Measurements from ENCODE around the gene EFHC2.
"Not testable (repeated sequence)": the region's sequence is repeated elsewhere in the genome, so short reads cannot be mapped to it uniquely, and the experiment has no call there.

Gene EFHC2

DNA sequence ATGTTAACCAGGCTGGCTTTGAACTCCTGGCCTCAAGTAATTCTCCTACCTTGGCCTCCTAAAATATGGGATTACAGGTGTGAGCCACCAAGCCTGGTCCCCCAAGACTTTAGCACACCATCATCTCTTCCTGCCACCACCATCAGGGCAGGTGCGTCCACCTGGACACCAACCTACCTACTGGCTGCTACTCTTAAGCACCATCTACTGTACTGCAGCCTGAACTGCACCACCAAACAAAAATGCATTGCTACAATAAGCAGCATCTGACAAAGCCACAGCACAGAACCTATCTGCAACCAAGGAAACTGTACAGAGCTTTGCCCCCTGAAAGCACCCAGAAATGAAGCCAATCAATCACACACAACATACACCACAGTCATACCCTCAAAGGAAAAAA lies 139.7 kb downstream of the EFHC2 start (continued):
- TF ChIP-seq, protein P1, sequence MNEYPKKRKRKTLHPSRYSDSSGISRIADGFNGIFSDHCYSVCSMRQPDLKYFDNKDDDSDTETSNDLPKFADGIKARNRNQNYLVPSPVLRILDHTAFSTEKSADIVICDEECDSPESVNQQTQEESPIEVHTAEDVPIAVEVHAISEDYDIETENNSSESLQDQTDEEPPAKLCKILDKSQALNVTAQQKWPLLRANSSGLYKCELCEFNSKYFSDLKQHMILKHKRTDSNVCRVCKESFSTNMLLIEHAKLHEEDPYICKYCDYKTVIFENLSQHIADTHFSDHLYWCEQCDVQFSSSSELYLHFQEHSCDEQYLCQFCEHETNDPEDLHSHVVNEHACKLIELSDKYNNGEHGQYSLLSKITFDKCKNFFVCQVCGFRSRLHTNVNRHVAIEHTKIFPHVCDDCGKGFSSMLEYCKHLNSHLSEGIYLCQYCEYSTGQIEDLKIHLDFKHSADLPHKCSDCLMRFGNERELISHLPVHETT (tag by site-specific recombination; IDR thresholded peaks at IDR 0.05) = no peak
- no peak for TF ChIP-seq ZNF16 (tag by site-specific recombination; IDR thresholded peaks at IDR 0.05; ENCODE audit: low read depth)

DNA sequence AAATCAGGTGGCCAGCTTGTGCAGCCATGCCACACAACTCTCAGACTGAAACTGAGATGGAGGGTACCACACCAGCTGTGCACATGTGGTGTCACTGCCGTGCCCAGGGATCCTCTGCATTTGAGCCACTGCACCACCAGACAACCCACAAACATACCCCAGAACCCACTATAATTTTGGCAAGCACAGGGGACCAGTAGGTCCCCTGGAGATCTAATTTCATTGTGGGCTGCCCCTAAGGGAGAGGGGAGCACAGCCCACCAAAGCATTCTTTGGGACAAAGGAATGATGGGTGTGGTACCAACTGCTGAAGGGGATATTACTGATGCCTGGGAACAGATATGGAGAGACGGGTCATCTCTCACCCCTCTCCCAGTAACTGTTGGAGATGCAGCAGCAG lies 140.9 kb downstream of the EFHC2 start:
- TF ChIP-seq, protein P2, sequence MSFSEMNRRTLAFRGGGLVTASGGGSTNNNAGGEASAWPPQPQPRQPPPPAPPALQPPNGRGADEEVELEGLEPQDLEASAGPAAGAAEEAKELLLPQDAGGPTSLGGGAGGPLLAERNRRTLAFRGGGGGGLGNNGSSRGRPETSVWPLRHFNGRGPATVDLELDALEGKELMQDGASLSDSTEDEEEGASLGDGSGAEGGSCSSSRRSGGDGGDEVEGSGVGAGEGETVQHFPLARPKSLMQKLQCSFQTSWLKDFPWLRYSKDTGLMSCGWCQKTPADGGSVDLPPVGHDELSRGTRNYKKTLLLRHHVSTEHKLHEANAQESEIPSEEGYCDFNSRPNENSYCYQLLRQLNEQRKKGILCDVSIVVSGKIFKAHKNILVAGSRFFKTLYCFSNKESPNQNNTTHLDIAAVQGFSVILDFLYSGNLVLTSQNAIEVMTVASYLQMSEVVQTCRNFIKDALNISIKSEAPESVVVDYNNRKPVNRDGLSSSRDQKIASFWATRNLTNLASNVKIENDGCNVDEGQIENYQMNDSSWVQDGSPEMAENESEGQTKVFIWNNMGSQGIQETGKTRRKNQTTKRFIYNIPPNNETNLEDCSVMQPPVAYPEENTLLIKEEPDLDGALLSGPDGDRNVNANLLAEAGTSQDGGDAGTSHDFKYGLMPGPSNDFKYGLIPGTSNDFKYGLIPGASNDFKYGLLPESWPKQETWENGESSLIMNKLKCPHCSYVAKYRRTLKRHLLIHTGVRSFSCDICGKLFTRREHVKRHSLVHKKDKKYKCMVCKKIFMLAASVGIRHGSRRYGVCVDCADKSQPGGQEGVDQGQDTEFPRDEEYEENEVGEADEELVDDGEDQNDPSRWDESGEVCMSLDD (tag by site-specific recombination; IDR thresholded peaks at IDR 0.05) = no peak
- no peak for TF ChIP-seq ZNF791 (tag by site-specific recombination; IDR thresholded peaks at IDR 0.05)
- TF ChIP-seq ZNF660 (tag by site-specific recombination; IDR thresholded peaks at IDR 0.05) = no peak
- TF ChIP-seq TRIM28 (IDR thresholded peaks at IDR 0.05; ENCODE audit: borderline replicate concordance, low read length) = no peak
- TF ChIP-seq ZNF366 (tag by site-specific recombination; conservative IDR thresholded peaks at IDR 0.05) = no peak
- CTCF ChIA-PET = interaction anchor here (1.2 kb wide), 1 partner anchor 33 kb away, joined by 5 read pairs; no protein-coding TSS in a partner anchor
- Histone ChIP-seq H3K4me3 (ENCODE audit: low read depth, low read length) (no peak overlapping the region), H3K9me3 (ENCODE audit: control insufficient read depth, insufficient read depth, low read depth, low read length) (no peaks in the 10 kb centered on the region), H3K27ac (ENCODE audit: extremely low read depth, low read depth, low read length) (no peak overlapping the region), H3K4me1 (ENCODE audit: control insufficient read depth, insufficient read depth, low read length) (no peaks in the 10 kb centered on the region), H3K36me3 (ENCODE audit: control insufficient read depth in 2 of 2, insufficient read depth in 1 of 2, low read length in 2 of 2) (no peaks in the 10 kb centered on the region)
- POLR2A ChIA-PET = no interaction called here

DNA sequence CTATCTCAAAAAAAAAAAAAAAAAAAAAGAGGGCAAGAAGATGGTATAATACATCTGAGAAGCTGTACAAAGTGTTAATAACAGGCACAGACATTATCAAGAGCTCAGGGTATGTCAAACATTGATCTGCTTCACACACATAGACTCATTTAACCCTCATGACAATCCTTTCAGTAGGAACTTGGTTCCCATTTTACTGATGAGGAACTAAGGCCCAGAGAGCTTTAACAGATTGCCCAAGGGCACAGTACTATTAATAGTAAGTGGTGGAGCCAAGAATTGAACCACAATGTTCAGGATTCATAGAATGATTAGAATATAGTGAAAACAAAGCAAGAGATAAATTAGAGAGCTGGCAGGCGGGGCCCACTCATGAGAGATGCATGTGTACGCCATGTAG lies 154.4 kb downstream of the EFHC2 start:
- Histone ChIP-seq H3K36me3 (ENCODE audit: control insufficient read depth in 2 of 2, insufficient read depth in 1 of 2, low read length in 2 of 2) (no peaks in the 10 kb centered on the region), H3K9me3 (ENCODE audit: control insufficient read depth, insufficient read depth, low read depth, low read length) (no peaks in the 10 kb centered on the region), H3K4me3 (ENCODE audit: low read depth, low read length) (no peak overlapping the region), H3K4me1 (ENCODE audit: control insufficient read depth, insufficient read depth, low read length) (no peaks in the 10 kb centered on the region), H3K27ac (ENCODE audit: extremely low read depth, low read depth, low read length) (no peak overlapping the region)
- CTCF ChIA-PET = no interaction called here
- POLR2A ChIA-PET = no interaction called here
- TF ChIP-seq ZNF350 (tag by site-specific recombination; IDR thresholded peaks at IDR 0.05) (no peak), SP7 (tag by site-specific recombination; IDR thresholded peaks at IDR 0.05) (no peak), ZNF433 (tag by site-specific recombination; IDR thresholded peaks at IDR 0.05; ENCODE audit: low read depth) (no peak), ZXDB (tag by site-specific recombination; IDR thresholded peaks at IDR 0.05) (no peak), ZNF548 (tag by site-specific recombination; IDR thresholded peaks at IDR 0.05) (no peak), ZNF560 (tag by site-specific recombination; IDR thresholded peaks at IDR 0.05; ENCODE audit: borderline replicate concordance) (no peak), OSR2 (tag by site-specific recombination; IDR thresholded peaks at IDR 0.05) (no peak), WT1 (tag by site-specific recombination; IDR thresholded peaks at IDR 0.05) (no peak), ZNF223 (tag by site-specific recombination; IDR thresholded peaks at IDR 0.05) (no peak), GLIS2 (tag by site-specific recombination; IDR thresholded peaks at IDR 0.05) (no peak), ZNF610 (tag by site-specific recombination; IDR thresholded peaks at IDR 0.05; ENCODE audit: borderline replicate concordance) (no peak), SP3 (tag by site-specific recombination; IDR thresholded peaks at IDR 0.05) (no peak)
- TF ChIP-seq, protein P3, sequence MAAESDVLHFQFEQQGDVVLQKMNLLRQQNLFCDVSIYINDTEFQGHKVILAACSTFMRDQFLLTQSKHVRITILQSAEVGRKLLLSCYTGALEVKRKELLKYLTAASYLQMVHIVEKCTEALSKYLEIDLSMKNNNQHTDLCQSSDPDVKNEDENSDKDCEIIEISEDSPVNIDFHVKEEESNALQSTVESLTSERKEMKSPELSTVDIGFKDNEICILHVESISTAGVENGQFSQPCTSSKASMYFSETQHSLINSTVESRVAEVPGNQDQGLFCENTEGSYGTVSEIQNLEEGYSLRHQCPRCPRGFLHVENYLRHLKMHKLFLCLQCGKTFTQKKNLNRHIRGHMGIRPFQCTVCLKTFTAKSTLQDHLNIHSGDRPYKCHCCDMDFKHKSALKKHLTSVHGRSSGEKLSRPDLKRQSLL (tag by site-specific recombination; IDR thresholded peaks at IDR 0.05) = no peak

DNA sequence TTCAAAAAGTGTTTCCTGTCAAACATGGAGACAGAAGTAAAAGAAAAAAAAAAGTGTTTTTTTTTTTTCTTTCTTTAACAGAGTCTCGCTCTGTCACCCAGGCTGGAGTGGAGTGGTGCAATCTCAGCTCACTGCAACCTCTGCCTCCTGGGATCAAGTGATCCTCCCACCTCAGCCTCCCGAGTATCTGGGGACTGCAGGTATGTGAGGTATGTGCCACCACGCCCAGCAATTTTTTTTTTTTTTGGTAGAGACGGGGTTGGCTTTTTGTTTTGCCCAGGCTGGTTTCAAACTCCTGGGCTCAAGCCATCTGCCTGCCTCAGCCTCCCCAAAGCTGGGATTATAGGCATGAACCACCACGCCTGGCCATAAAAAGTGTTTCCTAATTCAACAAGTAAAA lies 155.6 kb downstream of the EFHC2 start:
- POLR2A ChIA-PET; H3K27ac ChIP-seq (ENCODE audit: extremely low read depth, low read depth, low read length); H3K4me1 ChIP-seq (ENCODE audit: control insufficient read depth, insufficient read depth, low read length); H3K36me3 ChIP-seq (ENCODE audit: control insufficient read depth in 2 of 2, insufficient read depth in 1 of 2, low read length in 2 of 2); H3K9me3 ChIP-seq (ENCODE audit: control insufficient read depth, insufficient read depth, low read depth, low read length); H3K4me3 ChIP-seq (ENCODE audit: low read depth, low read length): not testable (repeated sequence)
- CTCF ChIA-PET = interaction anchor here (0.7 kb wide), 1 partner anchor 38 kb away, joined by 7 read pairs; no protein-coding TSS in a partner anchor

Measured in HEK293 (cell line).